NT2/D1 (cell line): ENCODE data around the gene PDLIM7.

Source experiments
- DNase-seq: peaks from one replicate; pipeline ENCODE4 v3.0.0-alpha.2; 2011; ENCODE audit warnings: low read depth, low spot score
- H3K27me3 ChIP-seq: 2 replicates; pipeline ENCODE4 v1.6.0; 2011; ENCODE audit warnings: mild to moderate bottlenecking; ENCODE audit not compliant: insufficient read length, insufficient read depth
- H3K36me3 ChIP-seq: 2 replicates; pipeline ENCODE4 v1.6.1; 2011; ENCODE audit warnings: mild to moderate bottlenecking, low read length, mixed read lengths; ENCODE audit not compliant: insufficient read depth, insufficient read length
- H3K4me1 ChIP-seq: 2 replicates; pipeline ENCODE4 v1.5.1; 2011; ENCODE audit not compliant: insufficient read depth, insufficient read length
- H3K4me3 ChIP-seq: 2 replicates; pipeline ENCODE4 v1.5.1; 2011; ENCODE audit warnings: low read depth; ENCODE audit not compliant: insufficient read length
- H3K9ac ChIP-seq: 2 replicates; pipeline ENCODE4 v1.6.0; 2011; ENCODE audit warnings: low read depth; ENCODE audit not compliant: insufficient read length
- H3K9me3 ChIP-seq: 2 replicates; pipeline ENCODE4 v1.5.1; 2011; ENCODE audit warnings: mild to moderate bottlenecking, low read length; ENCODE audit not compliant: insufficient read depth
- SUZ12 ChIP-seq: IDR thresholded peaks from 2 replicates; pipeline ENCODE4 v1.6.1; 2011; ENCODE audit not compliant: insufficient read length, insufficient read depth; ENCODE audit errors: extremely low read depth
- YY1 ChIP-seq: IDR thresholded peaks from 2 replicates; pipeline ENCODE4 v1.6.1; 2011; ENCODE audit not compliant: insufficient read length, insufficient read depth
- ZNF274 ChIP-seq: IDR thresholded peaks from 2 replicates; pipeline ENCODE4 v1.6.1; 2011; ENCODE audit warnings: mild to moderate bottlenecking, low read depth, low read length

PDLIM7 gene

DNA sequence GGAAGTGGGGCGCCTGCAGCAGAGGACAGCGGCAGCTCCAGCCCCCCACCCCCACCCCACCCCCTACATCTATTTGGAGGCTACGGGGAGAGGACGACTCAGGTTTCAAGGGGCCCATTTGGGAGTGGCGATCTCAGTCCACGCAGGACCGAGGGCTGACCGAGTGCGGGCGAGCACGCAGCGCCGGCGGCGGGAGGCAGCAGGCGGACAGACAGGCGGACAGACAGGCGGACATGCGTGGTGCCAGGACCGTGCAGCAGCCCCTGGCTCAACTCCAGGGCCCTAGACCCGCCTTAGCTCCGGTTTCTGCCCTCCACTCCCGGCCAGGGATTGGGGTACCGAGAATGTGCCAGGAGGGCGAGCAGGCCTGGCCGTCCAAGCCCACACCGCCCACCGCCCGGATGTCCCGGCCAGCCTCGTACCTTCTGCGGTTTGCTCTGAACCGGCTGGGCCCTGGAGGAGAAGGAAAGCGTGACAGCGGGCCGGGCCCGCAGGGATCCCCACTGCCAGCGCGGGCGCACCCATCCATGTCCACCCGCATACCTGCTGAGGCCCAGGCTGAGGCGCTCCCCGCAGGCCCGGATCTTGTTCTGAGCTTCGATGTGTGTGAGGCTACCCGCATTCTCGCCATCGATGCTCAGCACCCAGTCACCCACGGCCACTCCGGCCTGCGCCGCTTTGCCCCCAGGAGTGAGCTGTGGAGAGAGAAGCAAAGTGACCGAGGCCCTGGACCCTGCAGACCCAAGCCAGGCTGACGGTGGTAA lies 5.2 kb downstream of the PDLIM7 start:
- H3K27me3 ChIP-seq: no peaks in the 10 kb centered on the region
- H3K36me3 ChIP-seq: peaks cover 89% of the 10 kb centered on the region
- DNase-seq: no peak
- peak overlapping the region; percentile 42 for H3K9ac ChIP-seq
- TF ChIP-seq SUZ12: no peak
- no peak for TF ChIP-seq YY1
- TF ChIP-seq ZNF274: no peak
- H3K4me3 ChIP-seq: no peak overlapping the region
- peaks cover 61% of the 10 kb centered on the region for H3K4me1 ChIP-seq
- no peaks in the 10 kb centered on the region for H3K9me3 ChIP-seq

DNA sequence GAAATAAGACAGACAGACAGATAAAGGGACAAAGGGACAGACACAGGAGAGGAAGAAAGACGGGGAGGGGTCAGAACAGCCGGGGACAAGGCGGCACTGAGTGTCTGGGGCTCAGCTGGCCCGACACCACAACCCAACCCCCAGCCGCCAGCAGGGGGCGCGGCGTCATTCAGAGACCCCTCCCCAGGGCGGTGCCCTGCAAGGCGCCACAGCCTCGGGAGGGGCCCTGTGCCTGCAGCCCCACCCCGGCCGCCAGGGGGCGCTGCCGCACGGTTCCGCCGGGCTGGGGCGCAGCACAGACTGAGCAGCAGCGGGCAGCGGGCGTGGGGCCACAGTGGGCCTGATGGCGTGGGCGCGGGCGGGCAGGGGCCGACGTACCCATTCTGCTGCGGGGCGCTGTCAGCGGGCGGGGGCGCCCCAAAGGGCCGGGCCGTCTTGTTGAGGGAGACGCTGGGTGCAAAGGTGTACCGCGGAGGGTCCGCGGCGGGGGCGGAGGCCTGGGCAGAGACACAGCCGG lies 5.9 kb downstream of the PDLIM7 start:
- no peak overlapping the region for H3K4me3 ChIP-seq

DNA sequence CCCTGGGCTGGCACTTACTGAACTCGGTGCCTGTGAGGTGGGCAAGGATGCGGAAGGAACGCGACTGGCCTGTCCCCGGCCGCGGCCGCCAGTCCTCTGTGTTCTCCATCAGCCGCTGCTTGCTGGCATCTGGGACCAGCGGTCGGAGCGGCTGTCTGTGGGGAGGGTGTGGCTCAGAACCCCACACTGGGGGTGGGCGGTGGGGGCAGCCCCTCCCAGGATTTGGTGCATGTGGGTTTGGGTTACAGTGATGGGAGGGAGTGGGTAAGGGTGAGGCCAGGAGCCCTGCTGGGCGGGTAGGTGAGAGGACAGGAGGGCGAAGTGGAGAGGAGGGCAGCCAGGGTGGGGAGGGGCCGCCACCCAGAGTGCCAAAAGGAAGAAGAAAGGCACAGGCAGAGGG lies 6.4 kb downstream of the PDLIM7 start:
- Histone ChIP-seq H3K9ac (peak overlapping the region; percentile 51), H3K4me1 (peaks cover 60% of the 10 kb centered on the region), H3K4me3 (no peak overlapping the region), H3K27me3 (no peaks in the 10 kb centered on the region), H3K9me3 (no peaks in the 10 kb centered on the region), H3K36me3 (peaks cover 92% of the 10 kb centered on the region)
- no peak for TF ChIP-seq ZNF274
- no peak for TF ChIP-seq YY1
- no peak for TF ChIP-seq SUZ12
- DNase-seq: no peak

More for the DNA sequence above, 5.9 kb downstream of the PDLIM7 start:
- TF ChIP-seq SUZ12: no peak
- no peak for TF ChIP-seq YY1
- no peak for TF ChIP-seq ZNF274
- H3K9ac ChIP-seq: peak overlapping the region; percentile 42
- H3K36me3 ChIP-seq: peaks cover 92% of the 10 kb centered on the region
- peaks cover 61% of the 10 kb centered on the region for H3K4me1 ChIP-seq
- no peaks in the 10 kb centered on the region for H3K27me3 ChIP-seq
- peak; percentile 77 for DNase-seq
- H3K9me3 ChIP-seq: no peaks in the 10 kb centered on the region

DNA sequence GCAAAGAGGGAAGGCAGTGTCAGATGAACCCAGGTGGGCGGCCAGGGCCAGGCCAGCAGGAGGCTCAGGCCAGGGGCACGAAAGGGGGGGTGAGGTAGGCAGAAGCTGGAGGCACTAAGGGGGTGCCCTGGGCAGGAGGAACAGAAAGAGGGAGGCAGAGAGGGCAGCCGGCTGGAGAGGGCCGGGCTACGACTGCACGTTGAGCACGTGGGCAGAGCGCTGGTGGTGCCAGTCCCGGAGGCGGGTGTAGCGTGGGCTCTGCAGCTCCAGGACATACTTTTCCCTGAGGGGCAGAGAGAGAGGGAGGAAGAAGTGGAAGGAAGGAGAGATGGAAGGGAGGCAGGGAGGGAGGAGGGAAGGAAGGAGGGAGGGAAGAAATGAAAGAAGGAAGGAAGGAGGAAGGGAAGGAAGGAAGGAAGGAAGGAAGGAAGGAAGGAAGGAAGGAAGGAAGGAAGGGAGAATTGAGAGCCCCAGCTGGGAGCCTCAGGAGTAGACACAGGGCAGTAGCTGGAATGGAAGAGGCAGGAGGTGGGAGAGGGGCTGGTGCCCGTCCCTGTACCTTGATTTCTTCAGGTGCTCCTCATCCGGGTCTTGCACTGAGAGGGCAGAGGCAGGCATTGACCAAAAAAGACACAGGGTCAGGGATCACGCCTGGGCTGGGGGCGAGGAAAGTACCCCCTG lies 7.0 kb downstream of the PDLIM7 start:
- H3K27me3 ChIP-seq: no peaks in the 10 kb centered on the region
- no peak overlapping the region for H3K4me3 ChIP-seq
- no peaks in the 10 kb centered on the region for H3K9me3 ChIP-seq
- TF ChIP-seq ZNF274 (no peak), SUZ12 (no peak), YY1 (no peak)
- peaks cover 55% of the 10 kb centered on the region for H3K4me1 ChIP-seq
- no peak for DNase-seq
- peaks cover 92% of the 10 kb centered on the region for H3K36me3 ChIP-seq
- H3K9ac ChIP-seq: peak overlapping the region; percentile 56

DNA sequence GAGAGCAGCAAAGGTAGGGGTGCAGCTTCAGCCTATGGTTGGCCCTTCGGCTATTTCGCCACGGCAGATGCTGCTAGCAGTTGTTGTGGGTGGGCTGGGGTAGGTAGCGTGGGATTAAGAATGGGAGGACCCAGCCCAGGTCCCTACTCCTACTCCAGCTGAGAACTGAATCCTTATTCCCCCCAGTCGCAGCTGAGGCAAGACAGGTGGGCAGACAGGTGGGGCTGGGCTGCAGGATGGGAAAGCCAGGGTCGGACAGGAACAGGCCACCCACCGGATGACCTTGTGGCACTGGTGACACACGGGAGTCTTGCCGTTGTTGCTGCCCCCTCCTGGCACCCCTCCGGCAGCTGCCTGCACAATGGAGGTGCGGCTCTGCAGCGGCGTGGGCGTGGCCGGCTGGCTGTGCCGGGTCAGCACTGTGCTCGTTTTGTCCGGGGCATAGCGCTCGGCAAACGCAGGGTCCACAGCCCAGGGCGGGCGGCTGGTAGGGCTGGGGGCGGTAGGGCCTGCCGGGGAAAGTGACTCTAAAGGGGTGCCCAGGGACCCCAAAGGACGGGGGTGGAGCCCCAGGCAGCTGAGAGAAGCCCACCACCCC lies 8.2 kb downstream of the PDLIM7 start:
- Histone ChIP-seq H3K9ac (peak overlapping the region; percentile 56), H3K36me3 (peaks cover 96% of the 10 kb centered on the region), H3K9me3 (no peaks in the 10 kb centered on the region), H3K27me3 (no peaks in the 10 kb centered on the region), H3K4me1 (peaks cover 52% of the 10 kb centered on the region), H3K4me3 (no peak overlapping the region)
- TF ChIP-seq YY1 (no peak), ZNF274 (no peak), SUZ12 (no peak)
- no peak for DNase-seq

DNA sequence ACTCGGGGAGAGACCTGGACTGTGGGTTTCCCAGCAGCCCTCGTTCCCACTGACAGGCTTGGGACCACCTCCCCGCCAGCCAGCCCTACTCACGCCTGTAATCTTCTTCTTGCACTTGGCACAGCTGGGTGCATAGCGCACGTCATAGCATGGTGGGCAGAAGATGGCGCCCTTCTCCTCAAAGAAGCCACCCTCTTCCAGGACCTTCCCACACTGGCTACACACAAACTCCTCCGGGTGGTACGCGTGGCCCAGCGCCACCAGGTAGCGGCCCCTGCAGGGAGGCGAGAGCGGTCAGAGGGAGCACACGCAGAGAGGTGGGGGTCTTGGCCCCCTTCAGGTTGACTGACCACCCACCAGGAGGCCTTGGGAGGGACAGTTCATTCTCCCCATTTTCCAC lies 9.4 kb downstream of the PDLIM7 start:
- Histone ChIP-seq H3K4me3 (no peak overlapping the region), H3K27me3 (no peaks in the 10 kb centered on the region), H3K36me3 (peaks cover 96% of the 10 kb centered on the region), H3K4me1 (peaks cover 46% of the 10 kb centered on the region), H3K9ac (peak overlapping the region; percentile 32), H3K9me3 (no peaks in the 10 kb centered on the region)
- no peak for DNase-seq
- TF ChIP-seq ZNF274 (no peak), YY1 (no peak), SUZ12 (no peak)

DNA sequence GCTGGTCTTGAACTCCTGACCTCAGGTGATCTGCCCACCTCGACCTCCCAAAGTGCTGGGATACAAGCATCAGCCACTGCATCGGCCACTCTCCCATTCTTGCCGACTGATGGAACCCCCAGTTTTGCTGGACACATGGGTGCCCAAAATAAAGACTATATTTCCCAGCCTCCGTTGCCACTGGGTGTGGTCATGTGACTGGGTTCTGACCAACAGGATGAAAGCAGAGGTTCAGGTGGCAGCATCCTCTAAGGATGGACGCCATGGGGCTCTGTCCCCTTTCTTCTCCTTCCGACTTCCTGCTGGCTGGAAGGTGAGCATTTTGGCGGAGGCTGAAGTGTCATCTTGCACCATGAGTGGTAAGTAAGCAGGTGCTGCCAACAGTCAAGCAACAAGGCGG lies 10.3 kb downstream of the PDLIM7 start:
- Histone ChIP-seq H3K4me1 (peaks cover 39% of the 10 kb centered on the region), H3K4me3 (no peak overlapping the region), H3K36me3 (peaks cover 96% of the 10 kb centered on the region), H3K9me3 (no peaks in the 10 kb centered on the region), H3K9ac (no peak overlapping the region), H3K27me3 (no peaks in the 10 kb centered on the region)
- TF ChIP-seq ZNF274 (no peak), SUZ12 (no peak), YY1 (no peak)
- DNase-seq: no peak
